ENCODE measurements around the gene ANKS1B. TPM values are rescaled to one million over a fixed set of nuclear protein-coding genes. Genes with fewer than 3 reads are reported as not detected.
"Not testable (repeated sequence)": the region's sequence is repeated elsewhere in the genome, so short reads cannot be mapped to it uniquely, and the experiment has no call there.

ANKS1B gene
- total and polyA plus RNA-seq, 4 donors: 0.03 to 3.4 (median 0.53) TPM

DNA sequence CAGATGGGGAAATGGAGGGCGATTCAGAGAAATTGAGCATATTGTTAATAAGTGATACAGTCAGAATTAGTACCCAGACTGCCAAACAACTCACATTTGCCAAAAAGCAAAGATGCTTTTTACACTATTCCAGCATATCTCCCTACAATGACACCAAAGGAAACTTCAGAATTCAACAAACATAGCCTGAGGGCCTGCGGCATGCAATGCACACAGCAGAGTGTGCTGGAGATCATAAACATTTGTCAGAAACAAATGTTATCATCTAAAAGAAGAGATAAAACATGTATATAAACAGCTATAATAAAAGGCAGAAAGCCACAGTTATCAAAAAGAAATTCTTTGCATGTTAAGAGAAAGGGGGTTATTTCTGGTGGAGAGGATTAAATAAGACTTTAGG, 357.3 kb downstream of the ANKS1B start:
- Histone ChIP-seq H3K27me3 (ENCODE audit: control insufficient read depth in 4 of 4, insufficient read depth in 4 of 4, low read length in 3 of 4) (no peaks in the 10 kb centered on the region), H3K36me3 (ENCODE audit: control insufficient read depth in 4 of 4, insufficient read depth in 3 of 4, low read depth in 1 of 4, low read length in 3 of 4) (no peaks in the 10 kb centered on the region), H3K27ac (ENCODE audit: low read depth in 1 of 2, low read length in 2 of 2) (no peak overlapping the region), H3K4me1 (ENCODE audit: control insufficient read depth in 4 of 4, insufficient read depth in 4 of 4, low read length in 3 of 4) (no peaks in the 10 kb centered on the region), H3K4me3 (ENCODE audit: low read depth in 1 of 3, low read length in 3 of 3) (no peak overlapping the region), H3K9me3 (ENCODE audit: control insufficient read depth in 4 of 4, low read length in 3 of 4) (no peaks in the 10 kb centered on the region), H3K9ac (ENCODE audit: low read depth in 1 of 2, low read length in 2 of 2) (no peak overlapping the region)
- 61% methylated on average over 2 of the region's 2 CpGs for WGBS
- no peak for DNase-seq (ENCODE audit: low spot score)
- no peak for TF ChIP-seq HNF4A (conservative IDR thresholded peaks at IDR 0.05)
- TF ChIP-seq SP1 (IDR thresholded peaks at IDR 0.05): no peak
- TF ChIP-seq FOXA2 (IDR thresholded peaks at IDR 0.05): no peak
- TF ChIP-seq YY1 (IDR thresholded peaks at IDR 0.05): no peak
- no peak for TF ChIP-seq RAD21 (IDR thresholded peaks at IDR 0.05)
- TF ChIP-seq NR2F2 (IDR thresholded peaks at IDR 0.05): no peak
- no peak for TF ChIP-seq TAF1 (conservative IDR thresholded peaks at IDR 0.05)
- TF ChIP-seq HNF4G (IDR thresholded peaks at IDR 0.05): no peak
- TF ChIP-seq JUND (IDR thresholded peaks at IDR 0.05): no peak
- TF ChIP-seq FOXA1 (IDR thresholded peaks at IDR 0.05): no peak
- TF ChIP-seq GABPA (IDR thresholded peaks at IDR 0.05 in 1 of 2, conservative IDR thresholded peaks at IDR 0.05 in 1 of 2): no peak
- no peak for TF ChIP-seq ZBTB33 (IDR thresholded peaks at IDR 0.05)
- TF ChIP-seq RXRA (IDR thresholded peaks at IDR 0.05): no peak
- TF ChIP-seq CTCF (IDR thresholded peaks at IDR 0.05; ENCODE audit: low read depth, low read length, missing input control): no peak
- TF ChIP-seq, protein P1, sequence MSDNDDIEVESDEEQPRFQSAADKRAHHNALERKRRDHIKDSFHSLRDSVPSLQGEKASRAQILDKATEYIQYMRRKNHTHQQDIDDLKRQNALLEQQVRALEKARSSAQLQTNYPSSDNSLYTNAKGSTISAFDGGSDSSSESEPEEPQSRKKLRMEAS (IDR thresholded peaks at IDR 0.05): no peak
- no peak for TF ChIP-seq REST (IDR thresholded peaks at IDR 0.05)
- TF ChIP-seq, protein P2, sequence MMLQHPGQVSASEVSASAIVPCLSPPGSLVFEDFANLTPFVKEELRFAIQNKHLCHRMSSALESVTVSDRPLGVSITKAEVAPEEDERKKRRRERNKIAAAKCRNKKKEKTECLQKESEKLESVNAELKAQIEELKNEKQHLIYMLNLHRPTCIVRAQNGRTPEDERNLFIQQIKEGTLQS (IDR thresholded peaks at IDR 0.05): no peak

DNA sequence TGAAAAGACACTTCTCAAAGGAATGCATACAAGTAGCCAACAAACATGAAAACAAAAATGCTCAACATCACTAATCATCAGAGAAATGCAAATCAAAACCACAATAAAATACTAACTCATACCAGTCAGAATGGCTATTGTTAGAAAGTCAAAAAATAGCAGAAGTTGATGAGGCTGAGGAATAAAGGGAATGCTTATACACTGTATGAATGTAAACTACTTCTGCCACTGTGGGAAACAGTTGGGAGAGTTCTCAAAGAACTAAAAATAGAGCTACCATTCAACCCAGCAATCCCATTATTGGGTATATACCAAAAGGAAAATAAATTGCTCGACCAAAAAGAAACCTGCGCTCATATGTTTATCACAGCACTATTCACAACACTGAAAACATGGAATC, 360.1 kb downstream of the ANKS1B start:
- 93% methylated on average over 2 of the region's 2 CpGs for WGBS
- not testable (repeated sequence) for H3K4me3 ChIP-seq (ENCODE audit: low read depth in 1 of 3, low read length in 3 of 3); H3K36me3 ChIP-seq (ENCODE audit: control insufficient read depth in 4 of 4, insufficient read depth in 3 of 4, low read depth in 1 of 4, low read length in 3 of 4)

More for the DNA sequence above, 360.1 kb downstream of the ANKS1B start:
- H3K9me3 ChIP-seq (ENCODE audit: control insufficient read depth in 4 of 4, low read length in 3 of 4); H3K27ac ChIP-seq (ENCODE audit: low read depth in 1 of 2, low read length in 2 of 2); H3K27me3 ChIP-seq (ENCODE audit: control insufficient read depth in 4 of 4, insufficient read depth in 4 of 4, low read length in 3 of 4); DNase-seq (ENCODE audit: low spot score); H3K9ac ChIP-seq (ENCODE audit: low read depth in 1 of 2, low read length in 2 of 2); H3K4me1 ChIP-seq (ENCODE audit: control insufficient read depth in 4 of 4, insufficient read depth in 4 of 4, low read length in 3 of 4): not testable (repeated sequence)
